ENCODE results near the gene SH3BP5.

SH3BP5 gene

GRCh38 chr3:15329046-15330005, 3.1 kb downstream of the SH3BP5 start:
- TF ChIP-seq CTCF (IDR thresholded peaks at IDR 0.05; ENCODE audit: low read depth, low read length): no peak
- no peak overlapping the region for H3K4me3 ChIP-seq (ENCODE audit: low read depth, low read length)

GRCh38 chr3:15327941-15328340, 4.4 kb downstream of the SH3BP5 start:
- no peak for TF ChIP-seq CTCF (IDR thresholded peaks at IDR 0.05; ENCODE audit: low read depth, low read length)
- H3K4me3 ChIP-seq (ENCODE audit: low read depth, low read length): no peak overlapping the region

GRCh38 chr3:15326673-15327072, 5.7 kb downstream of the SH3BP5 start:
- H3K4me3 ChIP-seq (ENCODE audit: low read depth, low read length): no peak overlapping the region
- no peak for TF ChIP-seq CTCF (IDR thresholded peaks at IDR 0.05; ENCODE audit: low read depth, low read length)

- no peak for TF ChIP-seq CTCF (IDR thresholded peaks at IDR 0.05; ENCODE audit: low read depth, low read length)
- no peak overlapping the region for H3K4me3 ChIP-seq (ENCODE audit: low read depth, low read length)
Measured at GRCh38 chr3:15326037-15326436, 6.3 kb downstream of the SH3BP5 start.

- TF ChIP-seq CTCF (IDR thresholded peaks at IDR 0.05; ENCODE audit: low read depth, low read length): no peak
Measured at GRCh38 chr3:15325228-15325627, 7.2 kb downstream of the SH3BP5 start.

GRCh38 chr3:15324379-15324808, 8.0 kb downstream of the SH3BP5 start:
- no peak overlapping the region for H3K4me3 ChIP-seq (ENCODE audit: low read depth, low read length)
- no peak for TF ChIP-seq CTCF (IDR thresholded peaks at IDR 0.05; ENCODE audit: low read depth, low read length)

More at GRCh38 chr3:15325228-15325627, 7.2 kb downstream of the SH3BP5 start:
- H3K4me3 ChIP-seq (ENCODE audit: low read depth, low read length): no peak overlapping the region

- no peak overlapping the region for H3K4me3 ChIP-seq (ENCODE audit: low read depth, low read length)
- no peak for TF ChIP-seq CTCF (IDR thresholded peaks at IDR 0.05; ENCODE audit: low read depth, low read length)
Measured at GRCh38 chr3:15323063-15323462, 9.3 kb downstream of the SH3BP5 start.
